Measurements from ENCODE around the gene GOLGA1.
"Not testable (repeated sequence)": the region's sequence is repeated elsewhere in the genome, so short reads cannot be mapped to it uniquely, and the experiment has no call there.

GOLGA1 gene

GRCh38 chr9:124844291-124844690 is 96.6 kb downstream of the GOLGA1 start:
- H3K27me3 ChIP-seq = peaks cover 0 to 12% of the 10 kb centered on the region in 2 donors
- intact Hi-C loops (cut with DNase I; ENCODE audit: low total_unique reads) = no loop called here
- no peaks in the 10 kb centered on the region for H3K36me3 ChIP-seq
- H3K27ac ChIP-seq = no peak overlapping the region
- no peak overlapping the region for H3K4me3 ChIP-seq
- TF ChIP-seq CTCF (IDR thresholded peaks at IDR 0.05) = no peak
- no peaks in the 10 kb centered on the region for H3K4me1 ChIP-seq
- no peaks in the 10 kb centered on the region for H3K9me3 ChIP-seq
- no peak for DNase-seq

DNA sequence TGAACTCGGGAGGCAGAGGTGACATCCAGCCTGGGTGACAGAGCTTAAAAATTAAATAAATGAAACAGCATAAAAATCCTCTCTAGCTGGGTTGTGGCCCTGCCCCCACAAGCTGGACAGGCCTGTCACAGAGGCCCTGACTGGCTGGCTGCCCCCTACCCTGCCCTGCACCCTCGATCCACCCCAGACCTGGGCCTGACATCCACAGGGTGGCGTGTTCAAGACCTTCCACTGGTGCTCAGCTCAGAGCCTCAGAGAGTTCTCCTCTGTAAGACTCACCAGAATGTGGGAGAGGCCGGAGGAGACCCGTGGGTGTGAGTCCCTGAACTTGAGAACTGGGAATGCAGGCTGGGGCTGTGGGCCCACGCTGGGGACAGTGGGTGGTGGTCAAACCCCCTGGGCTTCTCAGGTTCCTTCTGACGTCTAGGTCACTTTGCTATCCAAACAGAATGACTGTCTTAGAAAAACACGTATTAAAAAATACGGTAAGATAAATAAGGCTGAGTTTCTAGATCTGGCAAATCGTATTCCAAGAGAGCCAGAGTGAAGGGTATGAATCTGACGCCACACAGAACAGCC is 97.3 kb downstream of the GOLGA1 start:
- H3K27ac ChIP-seq = no peak overlapping the region
- no peaks in the 10 kb centered on the region for H3K36me3 ChIP-seq
- no peak overlapping the region for H3K4me3 ChIP-seq
- no peak for TF ChIP-seq CTCF (IDR thresholded peaks at IDR 0.05)
- no peaks in the 10 kb centered on the region for H3K4me1 ChIP-seq
- no peaks in the 10 kb centered on the region for H3K9me3 ChIP-seq
- no peak for DNase-seq
- H3K27me3 ChIP-seq = peaks cover 0 to 12% of the 10 kb centered on the region in 2 donors
- intact Hi-C loops (cut with DNase I; ENCODE audit: low total_unique reads) = no loop called here

- Histone ChIP-seq H3K27me3 (peaks cover 0 to 10% of the 10 kb centered on the region in 2 donors), H3K36me3 (no peaks in the 10 kb centered on the region), H3K4me3 (no peak overlapping the region), H3K4me1 (no peaks in the 10 kb centered on the region), H3K9me3 (no peaks in the 10 kb centered on the region), H3K27ac (no peak overlapping the region)
- TF ChIP-seq CTCF (IDR thresholded peaks at IDR 0.05) = no peak
- intact Hi-C loops (cut with DNase I; ENCODE audit: low total_unique reads) = no loop called here
- no peak for DNase-seq
Observed at GRCh38 chr9:124841075-124841821, 99.6 kb downstream of the GOLGA1 start.

DNA sequence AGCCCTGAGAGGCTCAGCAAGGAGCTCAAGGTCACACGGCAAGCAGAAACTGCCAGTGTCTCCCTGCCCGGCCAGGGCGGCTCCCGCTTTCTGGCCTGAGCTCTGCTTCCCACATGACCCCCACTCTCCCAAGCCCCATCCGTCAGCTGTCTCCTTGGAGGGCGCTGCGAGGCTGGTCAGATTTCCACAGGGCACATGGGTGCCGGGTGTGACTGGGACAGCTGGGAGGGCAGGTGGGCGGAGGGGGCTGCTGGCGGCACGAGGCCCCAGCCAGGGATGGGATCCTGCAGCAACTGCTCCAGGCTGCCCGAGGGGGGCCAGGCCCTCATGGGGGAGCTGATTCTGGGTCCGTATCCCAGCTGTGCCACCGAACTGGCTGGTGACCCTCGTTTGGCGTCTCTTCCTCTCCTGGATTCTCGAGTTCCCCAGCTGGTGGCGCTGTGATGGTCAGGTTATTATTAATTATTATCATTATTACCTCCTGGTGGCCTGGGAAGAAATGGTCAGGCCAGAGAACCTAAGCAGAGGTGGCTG is 100.5 kb downstream of the GOLGA1 start:
- DNase-seq = no peak
- H3K27ac ChIP-seq = no peak overlapping the region
- no peak overlapping the region for H3K4me3 ChIP-seq
- peaks cover 0 to 8% of the 10 kb centered on the region in 2 donors for H3K27me3 ChIP-seq
- H3K36me3 ChIP-seq = no peaks in the 10 kb centered on the region
- H3K9me3 ChIP-seq = no peaks in the 10 kb centered on the region
- TF ChIP-seq CTCF (IDR thresholded peaks at IDR 0.05) = peak in 1 of 2 experiments; percentile 5
- H3K4me1 ChIP-seq = peaks cover 0 to 8% (median 2%) of the 10 kb centered on the region in 4 donors
- intact Hi-C loops (cut with DNase I; ENCODE audit: low total_unique reads) = no loop called here

- intact Hi-C loops (cut with DNase I; ENCODE audit: low total_unique reads) = no loop called here
- DNase-seq = no peak
- H3K9me3 ChIP-seq = no peaks in the 10 kb centered on the region
- TF ChIP-seq CTCF (IDR thresholded peaks at IDR 0.05) = peak in 1 of 2 experiments; percentile 12
- no peaks in the 10 kb centered on the region for H3K36me3 ChIP-seq
- peaks cover 0 to 8% of the 10 kb centered on the region in 2 donors for H3K27me3 ChIP-seq
- no peak overlapping the region for H3K4me3 ChIP-seq
- H3K27ac ChIP-seq = no peak overlapping the region
- peaks cover 0 to 14% (median 8%) of the 10 kb centered on the region in 4 donors for H3K4me1 ChIP-seq
Observed at GRCh38 chr9:124839612-124840299, 101.1 kb downstream of the GOLGA1 start.

- DNase-seq; H3K36me3 ChIP-seq; H3K9me3 ChIP-seq; H3K27ac ChIP-seq; H3K4me3 ChIP-seq; intact Hi-C loops (cut with DNase I; ENCODE audit: low total_unique reads); H3K27me3 ChIP-seq: not testable (repeated sequence)
- peaks cover 0 to 19% (median 12%) of the 10 kb centered on the region in 4 donors for H3K4me1 ChIP-seq
Observed at GRCh38 chr9:124838567-124839275, 102.2 kb downstream of the GOLGA1 start.

DNA sequence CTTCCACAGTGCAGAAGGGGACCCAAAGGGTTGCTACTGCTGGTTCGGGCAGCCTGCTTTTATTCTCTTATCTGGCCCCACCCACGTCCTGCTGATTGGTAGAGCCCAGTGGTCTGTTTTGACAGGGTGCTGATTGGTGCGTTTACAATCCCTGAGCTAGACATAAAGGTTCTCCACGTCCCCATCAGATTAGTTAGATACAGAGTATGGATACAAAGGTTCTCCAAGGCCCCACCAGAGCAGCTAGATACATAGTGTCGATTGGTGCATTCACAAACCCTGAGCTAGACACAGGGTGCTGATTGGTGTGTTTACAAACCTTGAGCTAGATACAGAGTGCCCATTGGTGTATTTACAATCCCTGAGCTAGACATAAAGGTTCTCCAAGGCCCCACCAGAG is 102.8 kb downstream of the GOLGA1 start:
- intact Hi-C loops (cut with DNase I; ENCODE audit: low total_unique reads); H3K4me3 ChIP-seq; H3K9me3 ChIP-seq; H3K27me3 ChIP-seq; H3K36me3 ChIP-seq; DNase-seq; H3K27ac ChIP-seq: not testable (repeated sequence)
- peaks cover 0 to 21% (median 12%) of the 10 kb centered on the region in 4 donors for H3K4me1 ChIP-seq

Data from tibial artery (tissue), 4 donors.